Stimulated activated CD4-positive, alpha-beta T cell treated with anti-CD3 and anti-CD28 coated beads, TNF-alpha, amount 100 ng/mL, for 1 hour (primary cell): ENCODE results near the gene HIVEP3.

Experiments used
- DNase-seq, 3 donors: peaks; one replicate each; pipeline ENCODE4 v3.0.0-alpha.2; 2020; ENCODE audit warnings: low read depth in 3 of 3, low spot score in 1 of 3

The HIVEP3 gene

DNA sequence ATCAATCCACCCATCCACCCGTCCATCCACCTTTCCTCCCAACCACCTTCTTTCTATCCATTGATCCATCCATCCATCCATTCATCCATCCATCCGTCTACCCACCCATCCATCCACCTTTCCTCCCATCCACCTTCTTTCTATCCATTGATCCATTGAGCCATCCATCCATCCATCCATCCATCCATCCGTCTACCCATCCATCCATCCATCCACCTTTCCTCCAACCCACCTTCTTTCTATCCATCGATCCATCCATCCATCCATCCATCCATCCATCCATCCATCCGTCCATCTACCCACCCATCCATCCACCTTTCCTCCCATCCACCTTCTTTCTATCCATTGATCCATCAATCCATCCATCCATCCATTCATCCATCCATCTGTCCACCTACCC lies 429.2 kb downstream of the HIVEP3 start:
- DNase-seq: no peak

DNA sequence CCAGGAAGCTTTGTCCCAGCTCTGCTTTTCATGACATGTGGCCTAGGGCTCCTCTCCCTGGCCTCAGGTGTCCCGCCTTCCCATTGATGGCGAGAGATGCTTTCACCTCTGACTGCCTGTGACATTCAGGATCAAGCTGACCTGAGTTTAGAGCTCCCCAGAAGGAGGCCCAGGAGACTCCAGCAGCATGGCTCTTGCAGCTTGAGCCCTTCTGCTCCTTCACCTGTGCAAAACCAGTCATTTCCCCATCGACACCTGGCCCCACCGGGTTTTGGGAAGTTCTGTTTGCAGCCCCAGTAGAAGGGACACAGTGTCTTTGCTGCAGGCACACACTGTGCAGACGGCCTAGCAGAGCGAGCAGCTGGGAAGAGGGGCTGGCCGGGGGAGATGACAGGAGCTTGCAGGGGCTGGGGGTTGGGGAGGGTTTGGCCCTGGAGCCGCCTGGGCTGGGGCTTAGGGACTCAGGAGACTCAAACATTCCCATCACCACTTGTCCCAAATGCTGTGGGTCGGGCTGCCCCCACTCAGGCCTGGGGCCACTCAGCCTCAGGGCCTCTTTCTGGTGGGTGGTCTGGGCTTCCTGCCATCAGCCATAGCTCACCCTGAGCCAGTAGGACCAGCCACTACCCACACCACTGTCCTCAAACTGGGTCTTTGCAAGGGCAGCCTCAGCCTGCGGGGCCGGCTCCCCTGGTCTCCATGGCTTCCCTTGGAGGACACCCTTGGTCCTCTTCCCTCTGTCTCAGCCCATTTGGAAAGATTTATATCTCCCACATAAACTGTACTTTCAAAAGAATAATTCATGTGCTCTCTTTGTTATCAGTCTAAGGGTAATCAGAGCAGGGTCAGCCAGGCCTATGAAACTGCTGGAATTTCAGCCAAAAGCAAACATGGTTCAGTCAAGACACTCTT lies 430.4 kb downstream of the HIVEP3 start:
- no peak for DNase-seq

- no peak for DNase-seq
Observed at GRCh38 chr1:41487126-41488039, 431.3 kb downstream of the HIVEP3 start.

DNA sequence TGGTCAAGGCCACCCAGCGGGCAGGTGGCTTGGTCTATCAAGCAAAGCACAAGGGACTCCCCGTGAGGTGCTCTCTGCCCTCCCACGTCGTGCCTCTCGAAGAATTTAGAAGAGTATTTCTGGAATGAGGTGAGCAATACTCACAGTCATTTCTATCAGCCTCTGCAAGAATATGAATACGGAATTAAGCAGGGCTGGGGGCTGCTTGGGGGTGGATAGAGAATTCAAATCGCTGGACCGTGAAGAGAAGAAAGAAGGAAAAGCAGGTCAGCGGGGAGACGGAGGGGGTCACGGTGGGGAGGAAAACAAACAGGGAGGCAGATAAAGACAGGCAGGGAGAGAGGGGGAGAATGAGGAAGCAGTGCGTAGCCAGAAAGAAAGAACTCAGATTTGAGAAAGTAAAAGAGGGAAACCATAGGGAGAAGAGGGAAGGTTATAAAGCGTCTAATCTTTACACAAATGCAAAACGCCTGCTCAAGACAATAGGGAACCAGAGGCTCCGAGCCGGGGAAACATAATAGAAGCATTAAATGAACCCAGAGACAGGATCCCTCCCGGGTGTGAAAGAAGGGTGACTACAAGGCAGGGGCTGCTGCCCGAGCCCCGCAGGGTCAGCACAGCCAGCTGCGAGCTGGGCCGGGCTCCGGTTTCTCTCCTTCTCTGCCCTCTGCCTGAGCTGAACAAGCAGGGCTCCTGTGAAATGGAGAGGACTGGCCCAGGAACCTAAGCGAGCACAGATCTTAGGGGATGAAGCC lies 432.2 kb downstream of the HIVEP3 start:
- DNase-seq: no peak

DNA sequence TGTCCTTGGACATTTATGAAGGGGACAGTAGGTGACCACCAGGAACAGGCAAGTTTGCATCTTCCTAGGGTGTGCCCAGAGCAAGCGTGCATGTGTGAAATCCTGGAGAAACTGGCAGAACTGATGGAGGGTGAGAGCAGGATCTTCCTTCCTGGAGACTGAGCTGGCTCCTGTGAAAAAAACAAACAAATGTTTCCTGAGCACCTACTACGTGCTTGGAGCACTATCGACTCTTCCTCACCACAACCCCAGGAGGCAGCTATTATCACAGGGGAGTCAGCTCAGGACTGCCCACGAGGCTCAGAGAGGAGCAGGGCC lies 432.7 kb downstream of the HIVEP3 start:
- DNase-seq: no peak

GRCh38 chr1:41485605-41486004 lies 433.1 kb downstream of the HIVEP3 start:
- DNase-seq: no peak

- no peak for DNase-seq
Observed at GRCh38 chr1:41484402-41485241, 434.1 kb downstream of the HIVEP3 start, which contains the start of gene EDN2. Gene EDN2 (minus strand): TSS chr1:41484683. CDS start chr1:41484601, 82 bp downstream.

GRCh38 chr1:41483960-41484401 lies 434.7 kb downstream of the HIVEP3 start:
- DNase-seq: no peak

- DNase-seq: no peak
Observed at GRCh38 chr1:41483001-41483850, 435.5 kb downstream of the HIVEP3 start.

GRCh38 chr1:41482001-41482765 lies 436.5 kb downstream of the HIVEP3 start:
- no peak for DNase-seq

DNA sequence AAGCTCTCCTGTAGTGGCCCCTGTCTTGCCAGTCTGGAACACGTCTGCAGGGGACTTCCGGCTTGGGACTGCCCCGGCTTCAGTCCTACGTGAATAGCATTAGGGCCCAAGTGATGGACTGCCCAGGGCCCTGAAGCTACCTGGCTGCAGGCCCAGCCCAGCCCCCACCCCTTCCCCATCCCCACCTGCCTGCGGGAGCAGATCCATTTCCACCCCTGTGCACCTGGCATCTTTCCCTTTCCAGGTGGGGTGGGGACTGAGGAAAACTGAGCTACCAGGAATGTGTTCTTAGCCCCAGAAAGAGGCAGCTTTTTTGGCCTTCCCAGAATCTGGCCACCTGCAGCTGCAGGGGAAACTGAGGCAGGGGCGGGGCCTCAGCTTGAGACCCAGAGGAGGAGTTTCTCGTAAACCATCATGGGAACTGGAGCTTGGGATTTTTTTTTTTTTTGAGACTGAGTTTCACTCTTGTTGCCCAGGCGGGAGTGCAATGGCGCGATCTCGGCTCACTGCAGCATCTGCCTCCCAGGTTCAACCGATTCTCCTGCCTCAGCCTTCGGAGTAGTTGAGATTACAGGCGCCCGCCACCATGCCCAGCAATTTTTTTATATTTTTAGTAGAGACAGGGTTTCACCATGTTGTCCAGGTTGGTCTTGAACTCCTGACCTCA lies 437.5 kb downstream of the HIVEP3 start:
- no peak for DNase-seq

DNA sequence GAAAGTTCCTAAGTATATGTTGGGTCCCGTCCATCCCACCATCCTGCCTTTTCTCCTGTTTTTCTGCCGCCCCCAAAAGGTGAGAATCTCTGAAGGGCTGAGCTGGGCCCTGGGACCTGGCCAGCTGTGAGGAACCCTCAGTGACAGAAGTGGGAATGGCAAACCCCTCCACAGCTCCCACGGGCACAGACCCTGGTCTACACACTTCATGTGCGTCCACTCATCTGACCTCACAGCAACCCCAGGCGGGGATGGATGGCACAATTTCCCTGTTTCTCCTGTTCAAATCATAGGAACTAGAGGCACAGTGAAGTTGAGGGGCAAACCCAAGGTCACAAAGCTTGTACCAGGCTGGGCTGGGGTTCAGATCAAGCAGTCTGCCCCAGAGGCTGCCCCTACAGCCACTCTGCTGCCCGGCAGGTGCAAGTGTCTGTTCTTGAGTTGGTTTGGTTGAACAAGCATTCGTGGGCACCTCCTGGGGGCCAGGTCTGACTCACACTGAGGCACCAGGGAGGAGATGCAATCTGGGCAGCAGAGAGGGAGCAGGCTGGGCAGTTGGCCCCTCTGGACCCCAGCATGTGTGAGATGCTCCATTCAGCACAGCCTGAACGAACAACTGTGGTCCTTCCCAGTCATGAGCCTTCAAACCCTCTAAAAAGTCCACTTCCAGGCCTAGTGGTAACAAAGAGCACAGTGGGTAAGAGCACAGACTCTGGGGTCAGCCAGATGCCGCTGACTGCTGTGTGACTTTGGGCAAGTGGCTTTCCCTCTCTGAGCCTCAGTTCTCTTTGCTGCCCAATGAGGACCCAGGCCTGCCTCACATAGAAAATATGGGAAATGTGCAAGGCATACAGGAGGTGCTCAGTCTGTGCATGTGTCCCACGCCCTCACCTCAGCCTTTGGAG lies 438.3 kb downstream of the HIVEP3 start:
- no peak for DNase-seq

DNA sequence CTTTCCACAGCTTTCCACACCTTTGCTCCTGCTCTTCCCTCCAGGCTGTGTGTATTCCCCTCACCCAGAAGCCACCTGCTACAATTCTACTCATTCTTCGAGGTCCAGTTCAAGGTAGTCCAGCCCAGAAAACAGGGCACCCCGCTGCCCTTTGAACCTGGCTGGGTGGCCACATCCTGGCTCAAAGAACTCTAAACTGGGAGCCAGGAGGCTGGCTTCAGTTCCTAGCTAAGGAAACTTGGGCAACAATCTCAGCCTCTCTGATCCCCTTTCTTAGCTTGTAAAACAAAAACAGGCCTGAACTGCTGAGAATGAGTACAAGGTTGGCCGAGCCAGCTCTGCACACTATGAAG lies 438.9 kb downstream of the HIVEP3 start:
- DNase-seq: no peak

- no peak for DNase-seq
Observed at GRCh38 chr1:41479000-41479807, 439.5 kb downstream of the HIVEP3 start.

DNA sequence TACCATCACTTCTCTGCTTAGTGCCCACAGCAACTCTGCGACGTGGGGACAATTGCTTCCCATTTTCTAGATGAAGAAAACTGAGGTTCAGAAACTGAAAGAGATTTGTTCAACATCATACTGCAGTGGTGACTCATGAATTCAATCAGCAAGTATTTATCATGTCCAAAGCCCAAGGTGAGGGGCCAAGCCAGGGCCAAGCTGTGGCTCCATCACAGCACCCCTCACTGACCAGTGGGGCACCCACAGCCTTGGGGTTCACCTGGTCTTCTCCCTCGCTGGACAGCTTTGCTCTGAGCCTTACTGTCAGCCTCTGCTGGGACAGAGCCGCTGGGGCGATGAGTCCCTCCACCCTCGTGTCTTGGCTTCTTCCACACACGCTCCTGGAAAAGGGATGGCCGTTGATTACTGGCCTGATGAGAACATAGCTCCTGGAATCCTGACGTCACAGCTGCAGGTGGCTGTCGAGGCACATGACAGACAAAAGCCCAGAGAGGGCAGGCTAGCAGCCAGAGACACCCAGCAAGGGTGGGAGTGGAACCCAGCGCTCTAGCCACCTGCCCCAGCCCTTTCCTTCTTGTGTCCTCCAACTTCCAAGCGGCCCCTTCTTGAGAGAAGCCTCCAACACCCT lies 440.5 kb downstream of the HIVEP3 start:
- DNase-seq: no peak

- DNase-seq: no peak
Observed at GRCh38 chr1:41476807-41477361, 441.8 kb downstream of the HIVEP3 start.
